PC-3 (cell line): ENCODE results near the gene RXRA. TPM values are rescaled to one million over a fixed set of nuclear protein-coding genes. Genes with fewer than 3 reads are reported as not detected.

Experiments used
- ATAC-seq: fragments of 200-7000 bp; cut with Tn5 transposase; 2 replicates; pipeline ENCODE4 v1.9.1; 2020; ENCODE audit warnings: mild to moderate bottlenecking, moderate library complexity
- BruUV-seq: library from RNA; stranded (reverse); fragments of 400-500 nt; replicated peaks from 2 replicates; lab custom pipeline; 2021; lab: Mats Ljungman, UMichigan
- CTCF ChIA-PET: fragments of 300-600 bp; sonication (Branson Sonifier 250); formaldehyde crosslinking; loops from one replicate; lab custom pipeline; 2022; ENCODE audit warnings: antibody characterized with exemption; lab: Charles Lee
- POLR2A ChIA-PET: fragments of 300-600 bp; sonication (Branson Sonifier 250); formaldehyde crosslinking; loops from one replicate; lab custom pipeline; 2022; ENCODE audit warnings: antibody characterized with exemption; ENCODE audit not compliant: unreplicated experiment; lab: Charles Lee
- DNase-seq: peaks from one replicate; pipeline ENCODE4 v3.0.0-alpha.2; 2015
- H2AFZ ChIP-seq: fragments of 300-600 bp; sonication (generic); 2 replicates; pipeline ENCODE4 v1.6.0; 2016; ENCODE audit warnings: antibody characterized with exemption, low read length
- H3F3A ChIP-seq: fragments of 300-600 bp; sonication (generic); one replicate; pipeline ENCODE4 v1.6.0; 2017; ENCODE audit warnings: antibody characterized with exemption, low read length, control low read depth, mild to moderate bottlenecking; ENCODE audit not compliant: unreplicated experiment
- H3K27ac ChIP-seq: fragments of 300-600 bp; sonication (generic); 2 replicates; pipeline ENCODE4 v1.5.1; 2016; ENCODE audit warnings: mild to moderate bottlenecking, low read length
- H3K27me3 ChIP-seq: fragments of 300-600 bp; sonication (generic); 2 replicates; pipeline ENCODE4 v1.6.1; 2016; ENCODE audit warnings: low read length, mixed read lengths
- H3K36me3 ChIP-seq: fragments of 300-600 bp; sonication (generic); 2 replicates; pipeline ENCODE4 v1.6.1; 2016; ENCODE audit warnings: low read depth, mixed run types, low read length, mixed read lengths
- H3K4me1 ChIP-seq: fragments of 300-600 bp; sonication (generic); 2 replicates; pipeline ENCODE4 v1.5.1; 2016; ENCODE audit warnings: low read length; ENCODE audit not compliant: insufficient read depth
- H3K4me2 ChIP-seq: fragments of 300-600 bp; sonication (generic); 2 replicates; pipeline ENCODE4 v1.6.0; 2016; ENCODE audit warnings: low read length
- H3K4me3 ChIP-seq: fragments of 300-600 bp; sonication (generic); 2 replicates; pipeline ENCODE4 v1.5.1; 2016; ENCODE audit warnings: mild to moderate bottlenecking, low read length, mixed read lengths
- H3K79me2 ChIP-seq: fragments of 300-600 bp; sonication (generic); 2 replicates; pipeline ENCODE4 v1.6.1; 2017; ENCODE audit warnings: low read length, mixed read lengths
- H3K9ac ChIP-seq: fragments of 300-600 bp; sonication (generic); 2 replicates; pipeline ENCODE4 v1.6.0; 2016; ENCODE audit warnings: mild to moderate bottlenecking, low read length
- H3K9me2 ChIP-seq: fragments of 300-600 bp; sonication (generic); replicated peaks from 2 replicates; pipeline ENCODE4 v1.6.1; 2016; ENCODE audit warnings: mixed run types, low read length, mixed read lengths
- H3K9me3 ChIP-seq: fragments of 300-600 bp; sonication (generic); 2 replicates; pipeline ENCODE4 v1.6.1; 2016; ENCODE audit warnings: low read length, mixed read lengths
- H4K20me1 ChIP-seq: fragments of 300-600 bp; sonication (generic); 2 replicates; pipeline ENCODE4 v1.6.1; 2016; ENCODE audit warnings: low read length, mixed read lengths
- CTCF ChIP-seq: fragments of 300-600 bp; sonication (generic); conservative IDR thresholded peaks from 2 replicates; pipeline ENCODE4 v1.5.1; 2017; ENCODE audit warnings: antibody characterized with exemption, low read depth, mild to moderate bottlenecking, low read length
- EZH2 ChIP-seq: fragments of 300-600 bp; sonication (generic); IDR thresholded peaks from one replicate; pipeline ENCODE4 v1.6.1; 2017; ENCODE audit warnings: antibody characterized with exemption, mild to moderate bottlenecking, low read length; ENCODE audit not compliant: unreplicated experiment
- EZH2phosphoT487 ChIP-seq: fragments of 300-600 bp; sonication (generic); IDR thresholded peaks from 2 replicates; pipeline ENCODE4 v1.6.1; 2018; ENCODE audit warnings: mild to moderate bottlenecking, antibody characterized with exemption, low read length, borderline replicate concordance
- intact Hi-C: fragments of 100-400 bp; cut with micrococcal nuclease; formaldehyde crosslinking; loops from 2 replicates; pipeline ENCODE4 v1.9.0; 2023
- total RNA-seq: library from RNA; depleted of rRNA; stranded (reverse); fragments of >200 nt; gene quantifications from 2 replicates; pipeline ENCODE4 v1.2.3, GENCODE V29; 2014

The RXRA gene
- total RNA-seq, 1 experiment from 2014 or later, result 17.5 TPM

DNA sequence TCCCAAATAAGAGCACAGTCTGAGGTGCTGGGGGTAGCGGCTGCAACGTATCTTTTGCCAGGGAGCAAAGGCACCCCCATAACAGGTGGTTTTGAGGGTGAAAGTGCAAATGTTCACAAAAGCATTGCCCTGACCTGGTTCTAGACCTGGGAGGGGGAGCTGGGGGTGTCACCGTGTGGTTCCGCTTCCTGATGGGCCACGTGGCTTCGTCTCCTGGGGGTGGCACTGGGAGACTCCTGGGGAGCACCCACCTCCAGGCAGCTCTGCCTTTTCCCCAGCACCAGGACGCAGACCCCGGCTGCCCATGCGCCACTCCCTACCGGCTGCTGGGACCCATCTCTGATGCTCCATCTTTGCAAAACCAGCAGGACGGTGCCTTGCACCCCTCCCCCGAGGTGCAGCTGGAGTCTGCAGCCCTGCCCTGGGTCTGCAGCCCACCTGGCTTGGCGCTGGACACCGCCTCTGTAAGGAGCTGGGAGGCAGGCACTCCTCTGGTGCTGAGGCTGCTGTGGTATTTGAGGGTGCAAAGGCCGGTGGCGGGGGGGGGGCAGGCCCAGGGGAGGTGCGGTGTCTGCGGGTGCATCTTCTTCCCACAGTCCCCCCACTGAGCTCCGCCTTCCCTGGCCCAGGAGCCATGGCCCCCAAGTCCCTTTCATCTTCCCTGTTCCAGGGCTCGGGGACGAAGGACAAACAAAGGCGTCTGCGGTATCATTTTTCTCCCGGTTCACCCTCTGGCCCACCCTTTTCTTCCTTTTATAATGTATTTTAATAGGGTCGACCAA lies 29.8 kb upstream of the RXRA start:
- BruUV-seq, result no TSS peak
- H3F3A ChIP-seq, result no peaks in the 10 kb centered on the region
- H3K27ac ChIP-seq, result no peak overlapping the region
- H3K9me2 ChIP-seq, result no peaks in the 10 kb centered on the region
- H3K27me3 ChIP-seq, result no peaks in the 10 kb centered on the region
- no peak overlapping the region for H3K4me2 ChIP-seq
- H3K4me1 ChIP-seq, result peaks cover 3% of the 10 kb centered on the region
- no peak for TF ChIP-seq CTCF
- no peak for TF ChIP-seq EZH2phosphoT487
- no peak for TF ChIP-seq EZH2
- H3K9me3 ChIP-seq, result no peaks in the 10 kb centered on the region
- H3K79me2 ChIP-seq, result no peaks in the 10 kb centered on the region
- H3K36me3 ChIP-seq, result no peaks in the 10 kb centered on the region
- no peak overlapping the region for H3K9ac ChIP-seq
- ChIA-PET CTCF (no interaction called here), POLR2A (no interaction called here)
- DNase-seq (no peak), ATAC-seq (no peak)
- H4K20me1 ChIP-seq, result no peaks in the 10 kb centered on the region
- no peak overlapping the region for H3K4me3 ChIP-seq
- H2AFZ ChIP-seq, result no peak overlapping the region
- intact Hi-C loops, result no loop called here

- no peak overlapping the region for H3K27ac ChIP-seq
- H3K9ac ChIP-seq, result no peak overlapping the region
- H3K36me3 ChIP-seq, result no peaks in the 10 kb centered on the region
- DNase-seq (no peak), ATAC-seq (no peak)
- H3K9me2 ChIP-seq, result no peaks in the 10 kb centered on the region
- H3K27me3 ChIP-seq, result no peaks in the 10 kb centered on the region
- no peaks in the 10 kb centered on the region for H3K9me3 ChIP-seq
- intact Hi-C loops, result no loop called here
- no peak overlapping the region for H3K4me2 ChIP-seq
- H3K4me3 ChIP-seq, result no peak overlapping the region
- TF ChIP-seq EZH2, result no peak
- TF ChIP-seq EZH2phosphoT487, result no peak
- no peak for TF ChIP-seq CTCF
- H4K20me1 ChIP-seq, result no peaks in the 10 kb centered on the region
- no peak overlapping the region for H2AFZ ChIP-seq
- ChIA-PET POLR2A (no interaction called here), CTCF (no interaction called here)
- no peaks in the 10 kb centered on the region for H3K79me2 ChIP-seq
- H3K4me1 ChIP-seq, result peaks cover 5% of the 10 kb centered on the region
- H3F3A ChIP-seq, result no peaks in the 10 kb centered on the region
- BruUV-seq, result no TSS peak
Observed at GRCh38 chr9:134297083-134297410, 29.2 kb upstream of the RXRA start.

DNA sequence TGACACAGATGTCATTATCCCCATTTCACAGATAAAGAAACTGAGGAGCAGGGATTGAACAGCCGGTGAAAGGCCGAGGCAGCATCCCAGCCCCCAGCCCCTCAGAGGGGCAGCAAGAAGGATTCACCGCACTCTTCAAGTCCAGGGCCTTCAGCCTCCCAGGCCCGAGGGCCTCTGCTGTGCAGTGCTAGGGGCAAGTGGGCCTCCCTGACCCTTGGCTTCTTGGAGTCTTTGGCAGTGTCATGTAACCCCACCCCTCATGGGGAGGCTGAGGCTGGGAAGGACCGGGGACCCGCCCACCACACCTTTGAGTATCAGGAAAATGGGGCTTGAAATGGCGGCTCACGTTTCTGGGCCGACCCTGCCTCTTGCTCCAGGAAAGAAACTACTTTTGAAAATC lies 28.7 kb upstream of the RXRA start:
- POLR2A ChIA-PET, result no interaction called here
- no peaks in the 10 kb centered on the region for H3K79me2 ChIP-seq
- no peak overlapping the region for H3K9ac ChIP-seq
- no peak for DNase-seq
- H3K27me3 ChIP-seq, result no peaks in the 10 kb centered on the region
- no peak overlapping the region for H3K4me2 ChIP-seq
- H3F3A ChIP-seq, result no peaks in the 10 kb centered on the region
- peaks cover 5% of the 10 kb centered on the region for H3K4me1 ChIP-seq
- no peak overlapping the region for H2AFZ ChIP-seq
- CTCF ChIA-PET, result no interaction called here
- no TSS peak for BruUV-seq
- no peaks in the 10 kb centered on the region for H4K20me1 ChIP-seq
- H3K36me3 ChIP-seq, result no peaks in the 10 kb centered on the region
- H3K9me3 ChIP-seq, result no peaks in the 10 kb centered on the region
- H3K27ac ChIP-seq, result no peak overlapping the region
- H3K9me2 ChIP-seq, result no peaks in the 10 kb centered on the region
- intact Hi-C loops, result no loop called here
- no peak for ATAC-seq
- TF ChIP-seq EZH2, result no peak
- no peak for TF ChIP-seq CTCF
- no peak for TF ChIP-seq EZH2phosphoT487
- no peak overlapping the region for H3K4me3 ChIP-seq
